GM23338 (cell line): ENCODE measurements around the gene GRIN2D. TPM values are rescaled to one million over a fixed set of nuclear protein-coding genes. Genes with fewer than 3 reads are reported as not detected.

Experiments
- ATAC-seq: fragments of 200-7000 bp; cut with Tn5 transposase; 3 replicates; pipeline ENCODE4 v1.9.1; 2020
- DNase-seq: peaks from one replicate; pipeline ENCODE4 v3.0.0-alpha.2; 2015; ENCODE audit warnings: low spot score
- H2AFZ ChIP-seq: fragments of 200-600 bp; sonication (generic); 2 replicates; pipeline ENCODE4 v1.8.0; 2016; ENCODE audit warnings: antibody characterized with exemption, mild to moderate bottlenecking, moderate library complexity
- H3F3A ChIP-seq: fragments of 200-600 bp; sonication (generic); replicated peaks from 2 replicates; pipeline ENCODE4 v1.8.0; 2017; ENCODE audit warnings: antibody characterized with exemption, mixed run types, low read depth
- H3K27ac ChIP-seq: fragments of 200-600 bp; sonication (generic); 2 replicates; pipeline ENCODE4 v1.6.1; 2016; ENCODE audit warnings: low read depth
- H3K27me3 ChIP-seq: fragments of 200-600 bp; sonication (generic); 2 replicates; pipeline ENCODE4 v1.8.0; 2016; ENCODE audit warnings: mild to moderate bottlenecking, mixed run types, moderate library complexity; ENCODE audit not compliant: insufficient read depth
- H3K36me3 ChIP-seq: fragments of 200-600 bp; sonication (generic); 2 replicates; pipeline ENCODE4 v1.8.0; 2016; ENCODE audit warnings: mild to moderate bottlenecking; ENCODE audit not compliant: insufficient read depth
- H3K4me1 ChIP-seq: fragments of 200-600 bp; sonication (generic); 2 replicates; pipeline ENCODE4 v1.8.0; 2016; ENCODE audit warnings: mild to moderate bottlenecking, moderate library complexity; ENCODE audit not compliant: insufficient read depth
- H3K4me2 ChIP-seq: fragments of 200-600 bp; sonication (generic); 2 replicates; pipeline ENCODE4 v1.7.1; 2017; ENCODE audit warnings: mixed run types
- H3K4me3 ChIP-seq: fragments of 200-600 bp; sonication (generic); 2 replicates; pipeline ENCODE4 v1.6.1; 2016; ENCODE audit warnings: mixed run types
- H3K79me2 ChIP-seq: fragments of 200-600 bp; sonication (generic); replicated peaks from 2 replicates; pipeline ENCODE4 v1.8.0; 2017; ENCODE audit warnings: mild to moderate bottlenecking; ENCODE audit not compliant: insufficient read depth
- H3K9me2 ChIP-seq: fragments of 200-600 bp; sonication (generic); 2 replicates; pipeline ENCODE4 v1.8.0; 2017; ENCODE audit not compliant: insufficient read depth
- H4K20me1 ChIP-seq: fragments of 200-600 bp; sonication (generic); replicated peaks from 2 replicates; pipeline ENCODE4 v1.8.0; 2017; ENCODE audit warnings: mild to moderate bottlenecking; ENCODE audit not compliant: insufficient read depth
- H3K27ac Mint-ChIP-seq: 2 replicates; pipeline ENCODE4 v1.8.0; 2020; ENCODE audit warnings: inconsistent platforms, mild to moderate bottlenecking, moderate library complexity, mixed read lengths
- H3K27me3 Mint-ChIP-seq: 3 replicates; pipeline ENCODE4 v1.8.0; 2022; ENCODE audit warnings: low read depth, mild to moderate bottlenecking, moderate library complexity, mixed read lengths, inconsistent platforms; ENCODE audit not compliant: insufficient read depth, poor library complexity
- H3K36me3 Mint-ChIP-seq: 3 replicates; pipeline ENCODE4 v1.8.0; 2021; ENCODE audit warnings: low read depth, mild to moderate bottlenecking, inconsistent platforms, moderate library complexity, mixed read lengths
- H3K4me1 Mint-ChIP-seq: 3 replicates; pipeline ENCODE4 v1.8.0; 2020; ENCODE audit warnings: mild to moderate bottlenecking, inconsistent platforms, mixed read lengths
- H3K4me3 Mint-ChIP-seq: 3 replicates; pipeline ENCODE4 v1.8.0; 2021; ENCODE audit warnings: moderate library complexity, mild to moderate bottlenecking, inconsistent platforms, mixed read lengths
- H3K9me3 Mint-ChIP-seq: 3 replicates; pipeline ENCODE4 v1.8.0; 2020; ENCODE audit warnings: moderate library complexity, mild to moderate bottlenecking, inconsistent platforms, mixed read lengths
- CTCF ChIP-seq, 2 experiments: fragments of 200-600 bp in 1 of 2; sonication (generic) in 1 of 2; conservative IDR thresholded peaks; 2 replicates each; pipeline versions ENCODE4 v1.5.1 to v1.6.1; 2016 to 2017; ENCODE audit warnings: antibody characterized with exemption in 2 of 2, low read depth in 2 of 2, mild to moderate bottlenecking in 2 of 2, moderate library complexity in 1 of 2
- EZH2 ChIP-seq: fragments of 200-600 bp; sonication (generic); IDR thresholded peaks from one replicate; pipeline ENCODE4 v1.8.0; 2017; ENCODE audit warnings: antibody characterized with exemption, mild to moderate bottlenecking, low read depth; ENCODE audit not compliant: unreplicated experiment
- NANOG ChIP-seq: IDR thresholded peaks from 2 replicates; pipeline ENCODE4 v1.6.1; 2016; ENCODE audit warnings: antibody characterized with exemption, borderline replicate concordance
- REST ChIP-seq: IDR thresholded peaks from one replicate; pipeline ENCODE4 v1.6.1; 2018; ENCODE audit warnings: antibody characterized with exemption; ENCODE audit not compliant: unreplicated experiment
- STAT1 ChIP-seq: IDR thresholded peaks from one replicate; pipeline ENCODE4 v1.6.1; 2016; ENCODE audit warnings: antibody characterized with exemption; ENCODE audit not compliant: unreplicated experiment
- ZNF114 ChIP-seq: fragments of 250-450 bp; sonication (Bioruptor Pico); IDR thresholded peaks from 2 replicates; pipeline ENCODE4 v1.5.0; 2020; ENCODE audit warnings: mild to moderate bottlenecking, moderate library complexity
- ZNF462 ChIP-seq: fragments of 250-450 bp; sonication (Bioruptor Pico); IDR thresholded peaks from 2 replicates; pipeline ENCODE4 v1.5.0; 2020; ENCODE audit warnings: mild to moderate bottlenecking, moderate library complexity
- polyA plus RNA-seq: library from polyadenylated mRNA; unstranded; fragments of >200 nt; fragmentation: Nextera tagmentation; extraction: Ambion mirVana; gene quantifications from 2 replicates; pipeline ENCODE4 v1.2.1, GENCODE V29; 2016
- total RNA-seq: library from RNA; depleted of rRNA; stranded (reverse); fragments of >200 nt; shearing (Covaris generic); gene quantifications from 2 replicates; pipeline ENCODE4 v1.2.3, GENCODE V29; 2014

The GRIN2D gene
- total and polyA plus RNA-seq, 2 experiments from 2014 or later, result 4.4 to 20.0 TPM

GRCh38 chr19:48433337-48433736 is 39.9 kb downstream of the GRIN2D start:
- H3F3A ChIP-seq, result 0 out of 2 replicates have a peak, but pooled peaks cover 2% of the 10 kb centered on the region
- no peak overlapping the region for H3K4me2 ChIP-seq
- H3K4me3 ChIP-seq, result no peak overlapping the region
- no peaks in the 10 kb centered on the region for H3K27me3 ChIP-seq
- DNase-seq (peak; percentile 48), ATAC-seq (peak; percentile 76)
- no peaks in the 10 kb centered on the region for H4K20me1 ChIP-seq
- Mint-ChIP-seq H3K36me3 (peaks cover 19% of the 10 kb centered on the region), H3K4me1 (peaks cover 5% of the 10 kb centered on the region; the same call in 2 of the 3 replicates), H3K27me3 (peaks cover 8% of the 10 kb centered on the region), H3K27ac (no peak overlapping the region), H3K9me3 (peaks cover 3% of the 10 kb centered on the region; the same call in 1 of the 3 replicates), H3K4me3 (no peak overlapping the region)
- no peaks in the 10 kb centered on the region for H3K4me1 ChIP-seq
- H3K79me2 ChIP-seq, result no peaks in the 10 kb centered on the region
- H2AFZ ChIP-seq, result no peak overlapping the region
- peaks cover 3% of the 10 kb centered on the region; the same call in 1 of the 2 replicates for H3K36me3 ChIP-seq
- H3K9me2 ChIP-seq, result no peaks in the 10 kb centered on the region
- no peak overlapping the region for H3K27ac ChIP-seq
- TF ChIP-seq CTCF (conservative IDR thresholded peaks at IDR 0.05; ENCODE audit: low read depth in 2 of 2) (peak in 1 of 2 experiments; percentile 12; a peak in 1 of 4 replicates), EZH2 (no peak), STAT1 (no peak)

GRCh38 chr19:48436586-48436985 is 43.1 kb downstream of the GRIN2D start:
- no peaks in the 10 kb centered on the region; the same call in 1 of the 2 replicates for H3F3A ChIP-seq
- Mint-ChIP-seq H3K4me3 (no peak overlapping the region), H3K27ac (no peak overlapping the region), H3K36me3 (peaks cover 10% of the 10 kb centered on the region), H3K4me1 (peaks cover 5% of the 10 kb centered on the region; the same call in 2 of the 3 replicates), H3K27me3 (peaks cover 16% of the 10 kb centered on the region), H3K9me3 (no peaks in the 10 kb centered on the region)
- H3K9me2 ChIP-seq, result no peaks in the 10 kb centered on the region
- no peaks in the 10 kb centered on the region for H3K79me2 ChIP-seq
- H3K36me3 ChIP-seq, result no peaks in the 10 kb centered on the region; the same call in 1 of the 2 replicates
- H2AFZ ChIP-seq, result no peak overlapping the region
- no peaks in the 10 kb centered on the region; the same call in 1 of the 2 replicates for H4K20me1 ChIP-seq
- H3K27ac ChIP-seq, result no peak overlapping the region
- ATAC-seq (no peak), DNase-seq (no peak)
- H3K27me3 ChIP-seq, result peaks cover 7% of the 10 kb centered on the region
- no peak overlapping the region for H3K4me3 ChIP-seq
- peaks cover 2% of the 10 kb centered on the region; the same call in 1 of the 2 replicates for H3K4me1 ChIP-seq
- no peak overlapping the region for H3K4me2 ChIP-seq
- TF ChIP-seq ZNF462 (CRISPR knock-in tag) (no peak), ZNF114 (CRISPR knock-in tag) (no peak), CTCF (conservative IDR thresholded peaks at IDR 0.05; ENCODE audit: low read depth in 2 of 2) (no peak), NANOG (no peak), REST (no peak)
